ENCODE results near the gene ZNF785. TPM values are rescaled to one million over a fixed set of nuclear protein-coding genes. Genes with fewer than 3 reads are reported as not detected.

ZNF785 gene
- total RNA-seq, 1 experiment from 2014 or later: 2.8 TPM

DNA sequence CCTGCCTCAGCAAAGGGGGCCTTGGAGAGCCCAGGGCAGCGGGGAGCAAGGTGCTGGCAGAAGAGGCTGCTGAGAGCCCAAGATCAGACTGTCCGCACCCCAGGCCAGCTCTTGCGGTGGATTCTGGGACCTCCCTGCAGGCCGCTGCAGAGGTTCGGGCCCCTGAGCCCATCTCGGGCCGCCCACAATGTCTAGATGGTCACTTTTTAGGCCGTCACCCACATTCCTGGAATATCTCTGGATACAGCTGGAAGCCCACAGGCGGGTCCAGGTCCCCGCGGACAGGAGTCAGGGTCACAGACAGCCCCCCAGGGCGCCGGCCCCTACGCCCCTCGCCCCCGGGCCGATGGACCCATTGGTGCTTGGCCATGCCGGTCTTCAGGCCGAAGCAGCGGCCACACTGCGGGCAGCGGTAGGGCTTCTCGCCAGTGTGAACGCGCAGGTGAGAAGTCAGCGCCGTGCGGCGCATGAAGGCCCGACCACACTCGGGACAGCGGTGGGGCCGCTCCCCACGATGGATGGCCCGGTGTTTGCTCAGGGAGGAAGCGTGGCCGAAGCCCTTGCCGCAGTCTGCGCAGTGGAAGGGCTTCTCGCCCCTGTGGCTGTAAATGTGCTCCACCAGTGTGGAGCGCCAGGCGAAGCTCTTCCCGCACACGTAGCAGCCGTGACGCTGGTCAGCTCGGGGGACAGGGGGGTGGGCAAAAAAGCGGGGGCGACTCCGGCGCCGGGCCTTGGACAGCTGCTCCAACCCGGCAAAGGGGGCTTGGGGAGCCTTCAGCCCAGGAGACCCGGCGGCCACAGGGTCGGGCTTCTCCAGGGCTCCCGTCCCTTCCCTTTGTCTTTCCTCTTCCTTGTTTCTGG is 53.0 kb downstream of the ZNF785 start:
- in situ Hi-C loops (cut with HindIII; ENCODE audit: low pct_unique_long_range_greater_than_20kb, low sequenced_read_pairs): no loop called here
- DNase-seq (ENCODE audit: low read depth): no peak

Other genes starting within 250 kb of the ZNF785 start
- 123 and 162 TPM in 2 replicates for gene CD2BP2, start 230.4 kb downstream of the ZNF785 start, total RNA-seq (2014; rRNA removed; shearing (Covaris generic); ENCODE audit: low replicate concordance)
- gene TBC1D10B, start 215.2 kb downstream of the ZNF785 start, total RNA-seq (2014; rRNA removed; shearing (Covaris generic); ENCODE audit: low replicate concordance): 39.6 and 56.6 TPM in 2 replicates
- gene MYL11, start 210.9 kb downstream of the ZNF785 start, total RNA-seq (2014; rRNA removed; shearing (Covaris generic); ENCODE audit: low replicate concordance): not detected in 2 replicates
- not detected in 2 replicates for gene SEPTIN1, start 203.1 kb downstream of the ZNF785 start, total RNA-seq (2014; rRNA removed; shearing (Covaris generic); ENCODE audit: low replicate concordance)
- 34.6 and 35.6 TPM in 2 replicates for gene ZNF48, start 190.3 kb downstream of the ZNF785 start, total RNA-seq (2014; rRNA removed; shearing (Covaris generic); ENCODE audit: low replicate concordance)
- 13.2 and 35.7 TPM in 2 replicates for gene ZNF771, start 178.1 kb downstream of the ZNF785 start, total RNA-seq (2014; rRNA removed; shearing (Covaris generic); ENCODE audit: low replicate concordance)
- gene DCTPP1, start 155.7 kb downstream of the ZNF785 start, total RNA-seq (2014; rRNA removed; shearing (Covaris generic); ENCODE audit: low replicate concordance): 161 and 164 TPM in 2 replicates
- 116 and 127 TPM in 2 replicates for gene SEPHS2, start 139.8 kb downstream of the ZNF785 start, total RNA-seq (2014; rRNA removed; shearing (Covaris generic); ENCODE audit: low replicate concordance)
- gene ITGAL, start 113.0 kb downstream of the ZNF785 start, total RNA-seq (2014; rRNA removed; shearing (Covaris generic); ENCODE audit: low replicate concordance): not detected in 2 replicates
- 97.6 and 99.4 TPM in 2 replicates for gene ZNF768, start 59.1 kb downstream of the ZNF785 start, total RNA-seq (2014; rRNA removed; shearing (Covaris generic); ENCODE audit: low replicate concordance)
- 29.1 and 46.8 TPM in 2 replicates for gene ZNF747, start 50.8 kb downstream of the ZNF785 start, total RNA-seq (2014; rRNA removed; shearing (Covaris generic); ENCODE audit: low replicate concordance)
- 9.0 and 9.1 TPM in 2 replicates for gene ZNF764, start 27.3 kb downstream of the ZNF785 start, total RNA-seq (2014; rRNA removed; shearing (Covaris generic); ENCODE audit: low replicate concordance)
- gene ZNF688, start 14.0 kb downstream of the ZNF785 start, total RNA-seq (2014; rRNA removed; shearing (Covaris generic); ENCODE audit: low replicate concordance): 30.5 and 31.2 TPM in 2 replicates
- gene ZNF689, start 24.7 kb upstream of the ZNF785 start, total RNA-seq (2014; rRNA removed; shearing (Covaris generic); ENCODE audit: low replicate concordance): 7.0 and 12.0 TPM in 2 replicates
- gene PRR14, start 65.3 kb upstream of the ZNF785 start, total RNA-seq (2014; rRNA removed; shearing (Covaris generic); ENCODE audit: low replicate concordance): 7.0 and 8.8 TPM in 2 replicates
- 18.2 and 19.7 TPM in 2 replicates for gene FBRS, start 72.7 kb upstream of the ZNF785 start, total RNA-seq (2014; rRNA removed; shearing (Covaris generic); ENCODE audit: low replicate concordance)
- 9.4 and 19.0 TPM in 2 replicates for gene SRCAP, start 113.5 kb upstream of the ZNF785 start, total RNA-seq (2014; rRNA removed; shearing (Covaris generic); ENCODE audit: low replicate concordance)
- 32.0 and 53.5 TPM in 2 replicates for gene PHKG2, start 162.7 kb upstream of the ZNF785 start, total RNA-seq (2014; rRNA removed; shearing (Covaris generic); ENCODE audit: low replicate concordance)
- 7.2 and 12.3 TPM in 2 replicates for gene CFAP119, start 176.4 kb upstream of the ZNF785 start, total RNA-seq (2014; rRNA removed; shearing (Covaris generic); ENCODE audit: low replicate concordance)
- gene RNF40, start 176.6 kb upstream of the ZNF785 start, total RNA-seq (2014; rRNA removed; shearing (Covaris generic); ENCODE audit: low replicate concordance): 107 and 110 TPM in 2 replicates
- gene ZNF629, start 201.5 kb upstream of the ZNF785 start, total RNA-seq (2014; rRNA removed; shearing (Covaris generic); ENCODE audit: low replicate concordance): 14.0 and 17.5 TPM in 2 replicates